ENCODE results near the gene DNAH5.

DNA sequence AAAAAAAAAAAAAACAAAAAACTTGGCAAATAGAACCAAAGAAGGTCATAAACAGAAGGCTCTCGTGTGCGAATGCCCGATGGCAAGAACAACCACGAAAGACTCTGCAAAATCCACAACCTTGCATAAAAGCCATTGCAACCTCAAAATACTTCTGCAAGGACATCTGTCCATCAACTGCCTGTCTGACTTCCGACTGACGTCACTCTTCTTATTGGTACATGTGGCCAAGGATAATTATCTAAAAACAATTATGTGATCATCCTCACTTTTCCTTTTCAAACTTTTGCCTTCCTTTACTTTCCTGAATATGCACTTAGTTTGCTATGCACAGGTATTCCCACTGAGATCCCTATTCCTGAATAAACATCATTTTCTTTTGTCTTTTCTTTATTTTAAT is 29.2 kb upstream of the DNAH5 start:
- TF ChIP-seq MBD4 (IDR thresholded peaks at IDR 0.05; ENCODE audit: borderline replicate concordance, low read length) (no peak), EZH2 (conservative IDR thresholded peaks at IDR 0.05; ENCODE audit: low read depth, low read length) (no peak)
- TF ChIP-seq, protein P1, sequence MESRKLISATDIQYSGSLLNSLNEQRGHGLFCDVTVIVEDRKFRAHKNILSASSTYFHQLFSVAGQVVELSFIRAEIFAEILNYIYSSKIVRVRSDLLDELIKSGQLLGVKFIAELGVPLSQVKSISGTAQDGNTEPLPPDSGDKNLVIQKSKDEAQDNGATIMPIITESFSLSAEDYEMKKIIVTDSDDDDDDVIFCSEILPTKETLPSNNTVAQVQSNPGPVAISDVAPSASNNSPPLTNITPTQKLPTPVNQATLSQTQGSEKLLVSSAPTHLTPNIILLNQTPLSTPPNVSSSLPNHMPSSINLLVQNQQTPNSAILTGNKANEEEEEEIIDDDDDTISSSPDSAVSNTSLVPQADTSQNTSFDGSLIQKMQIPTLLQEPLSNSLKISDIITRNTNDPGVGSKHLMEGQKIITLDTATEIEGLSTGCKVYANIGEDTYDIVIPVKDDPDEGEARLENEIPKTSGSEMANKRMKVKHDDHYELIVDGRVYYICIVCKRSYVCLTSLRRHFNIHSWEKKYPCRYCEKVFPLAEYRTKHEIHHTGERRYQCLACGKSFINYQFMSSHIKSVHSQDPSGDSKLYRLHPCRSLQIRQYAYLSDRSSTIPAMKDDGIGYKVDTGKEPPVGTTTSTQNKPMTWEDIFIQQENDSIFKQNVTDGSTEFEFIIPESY (CRISPR knock-in tag; IDR thresholded peaks at IDR 0.05), result no peak
- TF ChIP-seq, protein P2, sequence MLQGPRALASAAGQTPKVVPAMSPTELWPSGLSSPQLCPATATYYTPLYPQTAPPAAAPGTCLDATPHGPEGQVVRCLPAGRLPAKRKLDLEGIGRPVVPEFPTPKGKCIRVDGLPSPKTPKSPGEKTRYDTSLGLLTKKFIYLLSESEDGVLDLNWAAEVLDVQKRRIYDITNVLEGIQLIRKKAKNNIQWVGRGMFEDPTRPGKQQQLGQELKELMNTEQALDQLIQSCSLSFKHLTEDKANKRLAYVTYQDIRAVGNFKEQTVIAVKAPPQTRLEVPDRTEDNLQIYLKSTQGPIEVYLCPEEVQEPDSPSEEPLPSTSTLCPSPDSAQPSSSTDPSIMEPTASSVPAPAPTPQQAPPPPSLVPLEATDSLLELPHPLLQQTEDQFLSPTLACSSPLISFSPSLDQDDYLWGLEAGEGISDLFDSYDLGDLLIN (CRISPR knock-in tag; IDR thresholded peaks at IDR 0.05; ENCODE audit: borderline replicate concordance), result no peak
